Sciatic nerve (tissue), 2 donors: Measurements from ENCODE around the gene BCAT1. TPM values are rescaled to one million over a fixed set of nuclear protein-coding genes. Genes with fewer than 3 reads are reported as not detected.
"Not testable (repeated sequence)": the region's sequence is repeated elsewhere in the genome, so short reads cannot be mapped to it uniquely, and the experiment has no call there.

Experiments
- ATAC-seq: fragments of 200-7000 bp; cut with Tn5 transposase; one replicate; pipeline ENCODE4 v1.9.1; 2020; ENCODE audit warnings: mild to moderate bottlenecking, moderate library complexity
- DNase-seq: peaks from one replicate; pipeline ENCODE4 v3.0.0-alpha.2; 2020; ENCODE audit warnings: low spot score
- intact Hi-C: fragments of 100-400 bp; cut with DNase I; formaldehyde crosslinking; loops from one replicate; pipeline ENCODE4 v1.14.2; 2022
- total RNA-seq: library from RNA; stranded (reverse); fragmentation: NEBNext Ultra II Directional; extraction: Animal tissue kit (Norgen Biotek cat#: 25700); gene quantifications from one replicate; pipeline ENCODE4 v1.2.1, GENCODE V29; 2021
- donor health status: DM: no; HTN: no; CAD: no.
- donor health status: DM: no; HTN: no; CAD: no.

The BCAT1 gene
- total RNA-seq, 1 donor from 2014 or later = 15.2 TPM

DNA sequence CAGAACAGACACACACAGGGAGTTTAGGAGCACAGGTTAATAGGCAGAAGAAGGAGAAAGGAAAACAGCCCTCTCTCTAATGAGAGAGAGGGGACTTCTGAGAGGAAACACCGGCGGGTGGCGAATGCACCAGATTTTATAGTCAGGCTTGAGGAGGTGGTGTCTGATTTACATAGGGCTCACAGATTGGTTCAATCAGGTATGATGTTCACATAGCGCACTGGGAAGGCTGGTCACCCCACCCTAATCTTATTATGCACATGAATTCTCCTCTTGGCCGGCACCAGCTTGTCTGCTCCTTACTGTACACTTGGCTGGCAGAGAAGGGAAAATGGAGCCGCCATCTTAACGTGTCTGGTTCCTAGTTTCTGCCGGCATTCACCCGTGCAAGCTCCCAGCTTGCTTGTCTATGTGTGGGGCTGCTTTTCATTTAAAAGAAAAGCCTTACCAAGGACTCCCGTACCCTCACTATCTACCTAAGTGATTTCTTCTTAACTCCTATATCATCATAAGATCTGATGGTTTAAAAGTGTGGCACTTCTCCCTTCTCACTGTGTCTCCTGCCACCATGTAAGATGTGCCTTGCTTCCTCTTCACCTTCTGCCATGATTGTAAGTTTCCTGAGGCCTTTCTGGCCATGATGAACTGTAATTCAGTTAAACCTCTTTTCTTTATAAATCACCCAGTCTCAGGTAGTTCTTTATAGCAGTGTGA is 15.1 kb downstream of the BCAT1 start:
- intact Hi-C loops = no loop called here
- DNase-seq (no peak), ATAC-seq (no peak)

DNA sequence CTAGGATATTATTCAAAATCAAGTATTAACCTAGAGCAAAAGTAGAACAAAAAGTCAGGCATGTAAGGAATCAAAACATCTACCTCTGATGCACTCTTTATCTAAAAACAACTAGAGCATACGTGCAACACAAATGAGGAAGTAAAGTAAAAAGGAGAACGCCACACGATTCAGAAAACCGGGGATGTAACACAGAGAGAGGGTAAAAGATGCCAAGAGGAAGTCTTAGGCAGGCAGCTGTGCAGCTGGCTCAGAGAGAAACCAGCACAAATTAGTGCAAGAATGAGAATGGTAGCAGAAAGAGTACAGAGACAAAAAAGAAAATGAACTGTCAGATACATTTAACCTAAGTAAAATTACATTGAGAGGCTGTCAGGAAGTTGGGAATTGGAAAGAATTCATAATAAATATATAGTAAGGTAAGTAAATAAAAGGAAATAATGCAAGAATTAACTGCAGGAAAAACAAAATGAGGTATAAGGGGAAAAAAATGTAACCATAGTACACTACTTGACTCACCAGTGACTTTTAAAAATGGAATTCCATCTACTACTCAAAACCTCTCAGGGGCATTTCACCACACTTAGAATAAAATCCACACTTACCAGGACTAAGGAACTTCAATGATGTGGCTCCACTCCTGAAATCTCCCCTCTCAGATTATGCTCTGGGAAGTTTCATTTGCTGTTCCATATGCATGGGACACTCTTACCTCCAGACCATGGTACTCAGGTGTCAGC is 17.1 kb downstream of the BCAT1 start:
- ATAC-seq (peak; percentile 69), DNase-seq (no peak)
- intact Hi-C loops = no loop called here

DNA sequence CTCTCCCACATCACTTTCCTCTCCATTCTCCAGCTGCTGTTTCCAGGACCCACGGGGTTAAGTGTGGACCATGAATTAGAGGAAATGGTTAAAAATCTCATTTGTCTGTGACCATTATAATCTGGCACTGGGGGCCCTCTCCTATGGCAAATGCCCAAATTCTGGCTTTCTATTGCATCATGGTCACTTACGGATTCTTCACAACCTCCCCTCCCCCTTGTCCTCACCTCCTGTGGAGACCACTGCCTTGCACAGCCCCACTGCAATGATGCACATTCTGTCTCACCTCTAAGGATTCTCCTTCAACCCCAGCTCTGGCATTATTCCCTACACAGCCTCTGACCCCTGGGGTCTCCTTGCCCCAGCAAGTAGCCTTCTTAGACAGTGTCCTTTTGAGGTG is 18.9 kb downstream of the BCAT1 start:
- ATAC-seq (no peak), DNase-seq (no peak)
- intact Hi-C loops = no loop called here

DNA sequence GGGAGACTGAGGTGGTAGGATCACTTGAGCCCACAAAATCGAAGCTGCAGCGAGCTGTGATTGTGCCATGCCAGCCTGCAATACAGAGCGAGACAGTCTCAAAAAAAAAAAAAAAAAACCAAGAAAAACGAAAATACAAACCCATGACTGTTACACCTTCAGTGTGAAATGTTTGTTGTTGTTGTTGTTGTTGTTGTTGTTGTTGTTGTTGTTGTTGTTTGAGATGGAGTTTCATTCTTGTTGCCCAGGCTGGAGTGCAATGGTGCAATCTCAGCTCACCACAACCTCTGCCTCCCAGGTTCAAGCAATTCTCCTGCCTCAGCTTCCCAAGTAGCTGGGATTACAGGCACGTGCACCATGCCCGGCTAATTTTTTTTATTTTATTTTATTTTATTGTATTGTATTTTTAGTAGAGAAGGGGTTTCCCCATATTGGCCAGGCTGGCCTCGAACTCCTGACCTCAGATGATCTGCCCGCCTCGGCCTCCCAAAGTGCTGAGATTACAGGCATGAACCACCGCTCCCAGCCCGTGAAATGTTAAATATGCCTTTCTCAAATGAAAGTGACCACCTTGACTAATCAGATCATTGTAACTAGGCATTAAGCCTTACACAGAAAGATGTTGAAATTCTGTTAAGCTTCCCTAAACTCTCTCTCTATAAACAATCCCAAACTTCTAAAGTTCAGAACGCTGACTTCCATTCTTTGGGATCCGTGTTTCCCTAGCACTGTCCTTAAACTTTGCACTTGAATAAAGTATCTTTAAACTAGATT is 20.2 kb downstream of the BCAT1 start:
- intact Hi-C loops, DNase-seq, ATAC-seq: not testable (repeated sequence)

DNA sequence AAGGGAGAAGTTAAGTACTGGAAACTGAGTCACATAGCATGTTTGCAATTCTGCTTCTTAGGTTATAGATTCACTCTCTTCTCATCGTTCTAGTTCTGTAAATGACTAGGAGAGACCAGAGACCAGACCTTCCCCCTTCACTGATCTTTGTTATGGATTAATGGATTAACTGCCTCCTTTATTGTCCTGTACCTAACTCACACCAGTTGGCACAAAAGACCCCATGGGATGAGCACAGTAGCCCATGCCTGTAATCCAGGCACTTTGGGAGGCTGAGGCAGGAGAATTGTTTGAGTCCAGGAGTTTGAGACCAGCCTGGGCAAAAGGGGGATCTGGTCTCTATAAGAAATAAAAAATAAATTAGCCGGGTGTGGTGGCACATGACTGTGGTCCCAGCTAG is 20.8 kb downstream of the BCAT1 start:
- no peak for DNase-seq
- intact Hi-C loops = no loop called here
- ATAC-seq = no peak

DNA sequence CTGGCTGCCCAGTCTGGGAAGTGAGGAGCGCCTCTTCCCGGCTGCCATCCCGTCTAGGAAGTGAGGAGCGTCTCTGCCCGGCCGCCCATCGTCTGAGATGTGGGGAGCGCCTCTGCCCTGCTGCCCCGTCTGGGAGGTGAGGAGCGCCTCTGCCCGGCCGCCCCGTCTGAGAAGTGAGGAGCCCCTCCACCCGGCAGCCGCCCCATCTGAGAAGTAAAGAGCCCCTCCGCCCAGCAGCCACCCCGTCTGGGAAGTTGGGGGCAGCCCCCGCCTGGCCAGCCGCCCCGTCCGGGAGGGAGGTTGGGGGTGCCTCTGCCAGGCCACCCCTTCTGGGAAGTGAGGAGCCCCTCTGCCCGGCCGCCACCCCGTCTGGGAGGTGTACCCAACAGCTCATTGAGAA is 22.8 kb downstream of the BCAT1 start:
- intact Hi-C loops, ATAC-seq, DNase-seq: not testable (repeated sequence)

DNA sequence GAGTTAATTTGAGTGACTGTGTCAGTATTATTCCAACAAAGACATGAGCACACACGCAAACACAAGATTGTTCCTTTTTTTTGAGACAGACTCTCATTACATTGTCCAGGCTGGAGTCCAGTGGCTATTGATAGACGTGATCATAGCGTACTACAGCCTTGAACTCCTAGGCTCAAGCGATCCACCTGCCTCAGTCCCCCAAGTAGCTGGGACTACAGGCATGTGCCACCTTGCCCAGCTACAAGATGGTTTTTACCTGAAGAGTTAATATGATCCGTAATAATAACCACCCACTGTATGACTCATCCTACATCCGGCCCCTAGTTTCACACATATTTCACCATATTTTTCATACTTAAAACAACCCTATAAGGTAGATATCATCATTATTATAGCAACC is 26.8 kb downstream of the BCAT1 start:
- DNase-seq = no peak
- ATAC-seq = no peak
- intact Hi-C loops = no loop called here

DNA sequence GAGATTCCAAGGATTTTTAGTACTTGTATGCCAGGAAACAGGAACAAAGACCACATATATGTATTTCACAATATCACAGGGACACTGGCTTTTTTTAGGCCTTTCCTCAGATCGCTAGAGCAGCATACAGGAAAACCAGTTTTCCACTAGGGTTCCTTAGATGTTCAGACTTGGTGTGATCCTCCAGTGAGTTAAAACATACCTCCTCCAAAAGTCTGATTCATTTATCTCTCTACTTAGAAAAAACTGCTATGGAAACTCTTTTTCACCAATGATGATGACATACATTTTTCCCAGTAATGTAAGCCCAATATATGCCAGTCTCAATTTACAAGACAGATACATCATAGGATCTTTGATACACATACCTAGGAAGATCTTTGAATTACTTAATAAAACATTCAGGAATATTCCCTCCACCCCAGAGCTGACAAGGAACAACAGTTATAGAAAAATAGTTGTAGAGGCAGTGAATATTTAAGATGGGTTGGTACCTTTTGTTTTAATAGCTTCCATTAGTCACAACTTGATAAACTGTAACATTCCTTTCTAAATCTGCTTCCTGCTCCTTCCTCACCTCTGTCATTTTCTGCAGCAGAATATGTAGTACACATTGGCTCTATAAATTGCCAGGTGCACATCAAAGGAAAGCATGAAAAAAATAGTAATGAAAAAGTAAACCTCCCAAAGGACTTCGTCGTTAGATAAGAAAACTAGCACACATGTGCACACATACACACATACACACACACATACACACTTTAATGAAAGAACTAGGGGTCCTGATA is 27.5 kb downstream of the BCAT1 start:
- intact Hi-C loops = no loop called here
- DNase-seq (no peak), ATAC-seq (no peak)

DNA sequence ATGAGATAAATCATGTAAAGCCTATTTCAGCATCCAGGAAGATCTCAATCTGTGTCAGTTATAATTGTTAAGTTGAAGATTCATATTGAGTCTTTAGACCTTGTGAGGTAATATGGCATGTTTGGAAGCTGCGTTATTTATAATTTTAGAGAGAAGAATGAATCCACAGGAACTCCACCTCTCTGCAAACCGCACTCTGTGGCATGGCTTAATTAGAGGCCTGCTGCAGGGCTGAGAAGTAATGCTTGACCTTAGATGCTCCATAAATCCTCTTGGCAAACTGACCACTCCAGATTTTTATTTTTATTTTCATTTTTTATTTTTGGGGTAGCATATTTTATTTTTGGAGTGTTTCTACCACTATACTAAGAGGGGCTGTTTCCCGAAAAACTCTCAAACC is 28.8 kb downstream of the BCAT1 start:
- intact Hi-C loops = no loop called here
- DNase-seq (no peak), ATAC-seq (no peak)

DNA sequence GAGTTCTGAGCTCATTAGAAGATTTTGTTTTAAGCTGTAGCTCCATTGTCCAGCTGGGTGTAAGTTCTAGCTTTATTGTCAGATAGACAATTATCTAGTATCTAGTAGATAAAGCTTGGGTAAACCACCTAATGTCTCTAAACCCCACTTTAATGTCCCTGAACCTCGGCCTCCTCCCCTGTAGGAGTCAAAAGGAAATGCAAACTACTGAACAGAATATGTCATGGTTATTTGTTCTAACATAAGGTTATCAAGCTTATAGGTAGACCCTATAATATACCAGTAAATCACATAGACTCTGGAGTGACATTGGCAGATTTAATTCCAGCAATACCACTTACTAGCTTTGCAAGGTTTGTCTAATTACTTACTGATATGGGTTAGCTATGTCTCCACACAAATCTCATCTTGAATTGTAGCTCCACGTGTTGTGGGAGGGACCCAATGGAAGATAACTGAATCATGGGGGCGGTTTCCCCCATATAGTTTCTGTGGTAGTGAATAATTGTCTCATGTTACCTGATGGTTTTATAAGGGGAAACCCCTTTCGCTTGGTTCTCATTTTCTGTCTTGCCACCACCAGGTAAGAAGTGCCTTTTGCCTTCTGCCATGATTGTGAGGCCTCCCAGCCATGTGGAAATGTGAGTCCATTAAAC is 29.4 kb downstream of the BCAT1 start:
- ATAC-seq (no peak), DNase-seq (no peak)
- intact Hi-C loops = no loop called here

DNA sequence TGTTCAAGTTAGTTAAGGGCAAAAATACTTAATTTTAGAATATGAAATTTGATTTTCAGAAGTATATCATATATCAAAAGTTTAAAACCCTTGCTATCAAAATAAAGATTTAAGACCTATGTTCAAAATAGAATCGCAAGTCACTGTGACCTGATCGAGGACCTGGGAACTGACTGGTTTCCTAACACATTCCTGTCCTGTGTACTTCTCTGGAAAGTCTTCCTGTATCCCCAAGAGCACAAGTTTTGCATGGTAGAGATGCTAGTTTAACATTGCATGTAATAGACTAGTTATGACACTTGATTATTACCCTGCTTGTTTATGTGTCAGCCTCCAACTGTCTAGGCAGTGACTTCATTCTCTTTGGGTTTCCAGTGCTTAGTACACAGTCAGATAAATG is 30.3 kb downstream of the BCAT1 start:
- DNase-seq (no peak), ATAC-seq (no peak)
- intact Hi-C loops = no loop called here

DNA sequence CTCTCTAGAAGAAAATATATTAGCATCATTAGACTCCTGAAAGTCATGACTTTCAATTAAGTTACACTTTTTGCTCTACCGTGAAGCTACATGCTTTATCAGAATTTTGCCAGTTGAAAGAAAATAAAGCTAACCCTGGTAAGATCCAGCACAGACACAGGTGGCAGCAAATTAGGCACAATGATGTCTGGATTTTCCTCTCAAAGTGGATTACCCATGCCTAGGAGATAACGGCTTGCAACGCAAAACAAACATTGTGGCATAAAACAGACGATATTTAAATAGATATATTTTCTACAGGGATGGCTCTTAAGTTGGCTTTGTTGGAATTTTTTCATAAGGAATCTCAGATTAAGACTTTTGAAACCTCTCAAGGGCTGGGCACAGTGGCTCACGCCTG is 33.4 kb downstream of the BCAT1 start:
- intact Hi-C loops = no loop called here
- DNase-seq = no peak
- ATAC-seq = no peak

DNA sequence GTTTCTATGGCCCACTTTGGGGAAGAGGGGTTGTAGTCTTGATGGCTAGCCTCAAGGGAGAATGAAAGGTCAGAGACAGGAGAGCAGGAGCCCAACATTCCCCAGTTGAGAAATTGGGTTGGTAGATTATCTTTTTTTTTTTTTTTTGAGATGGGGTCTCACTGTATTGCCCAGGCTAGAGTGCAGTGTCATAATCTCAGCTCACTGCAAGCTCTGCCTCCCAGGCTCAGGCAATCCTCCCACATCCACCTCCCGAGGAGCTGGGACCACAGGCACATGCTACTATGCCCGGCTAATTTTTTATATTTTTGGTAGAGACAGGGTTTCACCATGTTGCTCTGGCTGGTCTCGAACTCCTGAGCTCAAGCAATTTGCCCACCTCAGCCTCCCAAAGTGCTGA is 34.9 kb downstream of the BCAT1 start:
- no peak for DNase-seq
- ATAC-seq = no peak
- intact Hi-C loops = no loop called here

DNA sequence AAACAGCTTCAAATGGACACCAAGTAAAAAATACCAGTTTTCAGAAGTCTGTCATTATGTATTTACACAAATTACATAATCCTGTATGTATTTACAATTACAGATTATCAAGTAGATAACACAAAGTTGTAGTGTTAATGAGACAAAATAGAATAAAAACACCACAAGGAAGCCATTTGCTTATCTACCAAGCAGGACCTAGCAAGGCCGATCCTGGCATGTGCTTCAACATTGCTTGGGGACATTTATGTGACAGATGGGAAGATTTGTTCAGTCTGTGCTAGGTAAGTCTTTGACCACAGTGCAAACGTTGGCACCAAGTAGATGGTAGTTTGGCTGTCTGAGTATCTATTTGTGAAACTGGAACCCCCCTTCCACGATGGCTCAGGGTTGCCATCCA is 35.8 kb downstream of the BCAT1 start:
- DNase-seq (no peak), ATAC-seq (no peak)
- intact Hi-C loops = no loop called here

DNA sequence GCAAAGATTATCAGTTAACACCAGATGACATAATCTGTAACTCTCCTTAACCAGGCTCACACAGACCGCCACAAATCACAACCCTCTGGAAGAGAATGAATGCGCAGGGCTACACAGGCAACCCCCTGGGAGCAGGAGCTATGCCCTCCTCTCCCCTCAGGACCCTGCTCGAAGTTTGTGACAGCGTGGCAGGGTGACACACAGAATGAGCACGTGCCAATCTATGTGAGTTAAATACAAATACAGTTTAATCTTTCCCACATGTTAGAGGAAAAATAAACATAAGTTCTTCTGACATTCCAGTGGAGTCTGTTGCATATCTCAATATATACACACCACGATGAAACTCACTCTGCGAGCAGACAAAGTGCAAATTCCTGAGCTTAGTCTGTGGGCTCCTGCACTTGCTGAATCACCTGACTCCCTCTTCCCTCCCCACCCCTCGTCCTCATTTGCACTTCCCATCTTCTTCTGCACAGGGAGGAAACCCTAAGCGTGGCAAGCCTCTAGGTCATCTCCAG is 37.6 kb downstream of the BCAT1 start:
- no peak for DNase-seq
- ATAC-seq = no peak
- intact Hi-C loops = no loop called here

DNA sequence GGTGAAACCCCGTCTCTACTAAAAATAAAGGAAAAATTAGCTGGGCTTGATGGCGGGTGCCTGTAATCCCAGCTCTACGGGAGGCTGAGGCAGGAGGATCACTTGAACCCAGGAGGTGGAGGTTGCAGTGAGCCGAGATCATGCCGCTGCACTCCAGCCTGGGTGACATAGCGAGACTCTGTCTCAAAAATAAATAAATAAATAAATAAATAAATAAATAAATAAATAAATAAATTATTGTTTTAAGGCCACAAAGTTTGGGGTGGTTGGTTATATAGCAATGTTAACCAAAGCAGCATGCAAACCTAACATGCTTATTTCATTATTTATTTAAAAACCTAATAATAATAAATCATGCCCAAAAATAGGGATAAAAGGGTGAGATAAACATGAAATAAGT is 38.7 kb downstream of the BCAT1 start:
- DNase-seq, intact Hi-C loops, ATAC-seq: not testable (repeated sequence)

DNA sequence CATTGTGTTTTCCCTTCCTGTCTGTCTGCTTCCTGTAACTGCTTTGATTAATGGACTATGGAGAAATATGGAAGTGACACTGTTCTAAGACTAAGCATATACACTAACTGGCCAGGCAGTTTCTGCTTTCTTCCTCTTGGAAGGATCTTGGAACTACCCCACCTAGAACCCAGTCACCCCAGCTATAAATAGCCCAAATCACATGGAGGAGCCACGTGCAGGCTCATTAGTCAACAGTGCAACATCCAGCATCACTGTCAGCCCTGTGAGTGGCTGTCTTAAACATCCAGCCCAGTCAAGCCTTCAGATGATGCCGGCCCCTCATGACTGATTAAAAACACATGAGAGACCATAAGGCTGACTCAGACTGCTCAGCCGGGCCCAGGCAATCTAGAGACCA is 39.2 kb downstream of the BCAT1 start:
- peak; percentile 66 for DNase-seq
- intact Hi-C loops = no loop called here
- peak; percentile 77 for ATAC-seq

DNA sequence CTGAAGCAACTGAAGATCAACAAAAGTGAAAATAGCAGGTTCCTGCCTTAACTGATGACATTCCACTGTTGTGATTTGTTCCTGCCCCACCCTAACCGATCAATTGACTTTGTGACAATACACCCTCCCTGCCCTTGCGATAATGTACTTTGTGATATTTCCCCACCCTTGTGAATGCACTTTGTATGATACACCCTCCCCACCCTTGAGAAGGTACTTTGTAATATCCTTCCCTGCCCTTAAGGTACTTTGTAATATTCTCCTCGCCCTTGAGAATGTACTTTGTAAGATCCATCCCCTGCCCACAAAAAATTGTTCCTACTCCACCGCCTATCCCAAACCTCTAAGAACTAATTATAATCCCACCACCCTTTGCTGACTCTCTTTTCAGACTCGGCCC is 41.4 kb downstream of the BCAT1 start:
- intact Hi-C loops = no loop called here
- ATAC-seq (no peak), DNase-seq (no peak)

DNA sequence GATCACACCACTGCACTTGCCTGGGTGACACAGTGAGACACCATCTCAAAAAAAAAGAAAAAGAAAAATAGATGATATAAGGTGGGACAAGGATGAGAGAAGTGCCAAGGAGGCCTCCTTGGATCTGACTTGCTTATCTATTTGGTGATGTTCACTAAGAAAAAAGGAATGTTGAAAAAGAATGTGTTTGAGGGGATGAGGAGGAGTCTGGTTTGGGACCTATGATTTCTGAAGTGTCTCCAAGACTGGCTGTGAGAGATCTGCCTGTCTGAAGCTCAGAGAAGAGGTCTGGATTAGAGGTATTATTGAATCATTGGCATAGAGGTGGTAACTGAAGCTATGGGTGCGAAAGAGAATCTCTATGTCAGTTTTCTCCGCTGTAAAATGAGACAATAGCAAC is 42.8 kb downstream of the BCAT1 start:
- ATAC-seq (no peak), DNase-seq (no peak)
- intact Hi-C loops = no loop called here
